Testis (tissue), 3 donors: ENCODE measurements around the gene ITPR2. TPM values are rescaled to one million over a fixed set of nuclear protein-coding genes. Genes with fewer than 3 reads are reported as not detected.

Experiments used
- DNase-seq: peaks from one replicate; pipeline ENCODE4 v3.0.0-alpha.2; 2019
- H3K27ac ChIP-seq, 2 donors: fragments of 200-600 bp; sonication (generic); one replicate each; pipeline ENCODE4 v1.5.1; 2019
- H3K27me3 ChIP-seq: fragments of 200-600 bp; sonication (generic); one replicate; pipeline ENCODE4 v1.5.1; 2019
- H3K36me3 ChIP-seq: fragments of 200-600 bp; sonication (generic); one replicate; pipeline ENCODE4 v1.5.1; 2017; ENCODE audit warnings: low read depth; ENCODE audit errors: missing control alignments
- H3K4me1 ChIP-seq: fragments of 200-600 bp; sonication (generic); one replicate; pipeline ENCODE4 v1.5.1; 2019
- H3K4me3 ChIP-seq, 2 donors: fragments of 200-600 bp; sonication (generic); one replicate each; pipeline ENCODE4 v1.5.1; 2017 to 2019
- H3K9me3 ChIP-seq: fragments of 200-600 bp; sonication (generic); one replicate; pipeline ENCODE4 v1.5.1; 2017
- CTCF ChIP-seq, 3 experiments: fragments of 450-650 bp in 2 of 3; fragments of 200-600 bp in 1 of 3; sonication (generic) in 1 of 3; IDR thresholded peaks; one replicate each; pipeline ENCODE4 v1.5.1; 2016 to 2019; ENCODE audit warnings: antibody characterized with exemption in 3 of 3, mild to moderate bottlenecking in 2 of 3, moderate library complexity in 1 of 3
- POLR2A ChIP-seq: fragments of 450-650 bp; IDR thresholded peaks from one replicate; pipeline ENCODE4 v1.6.1; 2017; ENCODE audit warnings: antibody characterized with exemption, mild to moderate bottlenecking, moderate library complexity
- WGBS, 2 donors: methylation state at CpG; one replicate each; pipeline ENCODE4 v1.1.5; 2018; 5-methylcytosine and 5-hydroxymethylcytosine counted together
- intact Hi-C: fragments of 100-400 bp; cut with DNase I; formaldehyde crosslinking; loops from one replicate; pipeline ENCODE4 v1.15.1; 2023; ENCODE audit warnings: low total_unique reads
- polyA plus RNA-seq: library from polyadenylated mRNA; stranded (reverse); fragments of 350-450 nt; fragmentation: Illumina TruSeq; extraction: RNeasy Lipid Tissue Mini Kit (QIAGEN cat#74804); gene quantifications from one replicate; pipeline ENCODE4 v1.2.3, GENCODE V29; 2014; ENCODE audit warnings: low read depth, low replicate concordance; ENCODE audit not compliant: insufficient read depth
- total RNA-seq, 2 donors: library from RNA; depleted of rRNA; stranded (reverse); fragments of >200 nt; gene quantifications; one replicate each; pipeline ENCODE4 v1.2.3, GENCODE V29; 2016

ITPR2 gene
- total and polyA plus RNA-seq, 3 donors from 2014 or later = 4.9 to 60.6 (median 56.9) TPM

- intact Hi-C loops = no loop called here
- peaks cover 13% of the 10 kb centered on the region for H3K4me1 ChIP-seq
- peak overlapping the region in 1 of 2 donors; percentile 39 for H3K27ac ChIP-seq
- no peaks in the 10 kb centered on the region for H3K27me3 ChIP-seq
- no peak for DNase-seq
- TF ChIP-seq POLR2A (no peak), CTCF (IDR thresholded peaks at IDR 0.05) (no peak)
- H3K36me3 ChIP-seq = no peaks in the 10 kb centered on the region
- H3K9me3 ChIP-seq = no peaks in the 10 kb centered on the region
- no peak overlapping the region for H3K4me3 ChIP-seq
- 58 to 69% methylated on average over 4 of the region's 4 CpGs for WGBS, 2 donors
Observed at GRCh38 chr12:26724309-26724702, 108.7 kb downstream of the ITPR2 start.

GRCh38 chr12:26723379-26724308, 109.3 kb downstream of the ITPR2 start:
- Histone ChIP-seq H3K36me3 (no peaks in the 10 kb centered on the region), H3K4me3 (no peak overlapping the region), H3K9me3 (no peaks in the 10 kb centered on the region), H3K27ac (peak overlapping the region; percentile 17 to 39), H3K27me3 (no peaks in the 10 kb centered on the region), H3K4me1 (peaks cover 13% of the 10 kb centered on the region)
- DNase-seq = peak; percentile 72
- TF ChIP-seq CTCF (IDR thresholded peaks at IDR 0.05) = no peak
- TF ChIP-seq POLR2A = no peak
- WGBS, 2 donors = 44 to 61% methylated on average over 8 of the region's 8 CpGs
- intact Hi-C loops = no loop called here

- intact Hi-C loops = no loop called here
- no peak for DNase-seq
Observed at GRCh38 chr12:26721800-26722199, 111.2 kb downstream of the ITPR2 start.

GRCh38 chr12:26719852-26720251, 113.1 kb downstream of the ITPR2 start:
- Histone ChIP-seq H3K27me3 (no peaks in the 10 kb centered on the region), H3K4me1 (peaks cover 13% of the 10 kb centered on the region), H3K9me3 (no peaks in the 10 kb centered on the region), H3K27ac (no peak overlapping the region), H3K4me3 (no peak overlapping the region), H3K36me3 (no peaks in the 10 kb centered on the region)
- WGBS, 2 donors = 91 to 97% methylated on average over 1 of the region's 1 CpG
- intact Hi-C loops = no loop called here
- no peak for DNase-seq
- TF ChIP-seq CTCF (IDR thresholded peaks at IDR 0.05) = no peak
- TF ChIP-seq POLR2A = no peak

More at GRCh38 chr12:26721800-26722199, 111.2 kb downstream of the ITPR2 start:
- Histone ChIP-seq H3K9me3 (no peaks in the 10 kb centered on the region), H3K4me3 (no peak overlapping the region), H3K27me3 (no peaks in the 10 kb centered on the region), H3K36me3 (no peaks in the 10 kb centered on the region), H3K27ac (no peak overlapping the region), H3K4me1 (peaks cover 13% of the 10 kb centered on the region)
- WGBS, 2 donors = 61 to 65% methylated on average over 2 of the region's 2 CpGs
- TF ChIP-seq CTCF (IDR thresholded peaks at IDR 0.05) (no peak), POLR2A (no peak)
